Natural killer cell (primary cell): ENCODE data around the gene ANTXRL. TPM values are rescaled to one million over a fixed set of nuclear protein-coding genes. Genes with fewer than 3 reads are reported as not detected.

Source experiments
- ATAC-seq, 3 donors: fragments of 150-1000 bp in 2 of 3; fragments of 200-7000 bp in 1 of 3; cut with Tn5 transposase; 1 replicate in 1 of 3; 2 replicates in 2 of 3; pipeline ENCODE4 v1.10.0; 2021; ENCODE audit warnings: mild to moderate bottlenecking in 2 of 3, moderate library complexity in 2 of 3
- DNase-seq, 2 donors: peaks; one replicate each; pipeline versions ENCODE4 v3.0.0 to v3.0.0-alpha.2; 2013 to 2021; ENCODE audit warnings: mixed read lengths in 1 of 2
- H3K27ac ChIP-seq: one replicate; pipeline ENCODE4 v1.5.1; 2013; ENCODE audit warnings: mild to moderate bottlenecking, low read length
- H3K27me3 ChIP-seq: one replicate; pipeline ENCODE4 v1.6.1; 2013; ENCODE audit warnings: low read length; ENCODE audit not compliant: control insufficient read depth, insufficient read depth
- H3K36me3 ChIP-seq: one replicate; pipeline ENCODE4 v1.6.1; 2013; ENCODE audit warnings: low read length; ENCODE audit not compliant: control insufficient read depth, insufficient read depth
- H3K4me1 ChIP-seq: one replicate; pipeline ENCODE4 v1.6.1; 2013; ENCODE audit warnings: low read length; ENCODE audit not compliant: control insufficient read depth, insufficient read depth
- H3K4me3 ChIP-seq: one replicate; pipeline ENCODE4 v1.5.1; 2013; ENCODE audit warnings: low read length
- H3K9me3 ChIP-seq: one replicate; pipeline ENCODE4 v1.6.1; 2013; ENCODE audit warnings: low read length; ENCODE audit not compliant: control insufficient read depth, insufficient read depth
- H3K27ac Mint-ChIP-seq, 2 donors: one replicate each; pipeline ENCODE4 v1.8.0; 2022; ENCODE audit warnings: mild to moderate bottlenecking in 2 of 2, mixed read lengths in 2 of 2, moderate library complexity in 1 of 2
- H3K27me3 Mint-ChIP-seq, 2 donors: one replicate each; pipeline ENCODE4 v1.8.0; 2022; ENCODE audit warnings: low read depth in 2 of 2, mixed read lengths in 2 of 2
- H3K36me3 Mint-ChIP-seq: one replicate; pipeline ENCODE4 v1.8.0; 2022; ENCODE audit warnings: mixed read lengths
- H3K4me1 Mint-ChIP-seq, 2 donors: one replicate each; pipeline ENCODE4 v1.8.0; 2022; ENCODE audit warnings: mixed read lengths in 2 of 2
- H3K4me3 Mint-ChIP-seq: one replicate; pipeline ENCODE4 v1.8.0; 2022; ENCODE audit warnings: mild to moderate bottlenecking, moderate library complexity, mixed read lengths
- H3K9me3 Mint-ChIP-seq, 2 donors: one replicate each; pipeline ENCODE4 v1.8.0; 2022; ENCODE audit warnings: mixed read lengths in 2 of 2
- WGBS: methylation state at CpG from one replicate; pipeline ENCODE4 v1.1.7; 2013; ENCODE audit warnings: missing lambda C conversion rate; ENCODE audit not compliant: insufficient coverage; 5-methylcytosine and 5-hydroxymethylcytosine counted together
- intact Hi-C: fragments of 100-400 bp; cut with micrococcal nuclease; formaldehyde crosslinking; loops from one replicate; pipeline ENCODE4 v1.14.2; 2022
- total RNA-seq, 4 donors: library from RNA; stranded (reverse); fragments of 120-200 nt in 1 of 4; gene quantifications; one replicate each; pipeline versions ENCODE4 v1.2.3 to v1.2.4, GENCODE V29; 2013 to 2022
- TF ChIP-seq, protein P1 (sequence below): fragments of 200-600 bp; IDR thresholded peaks from one replicate; pipeline ENCODE4 v1.8.0; 2022; ENCODE audit warnings: antibody characterized with exemption

The ANTXRL gene
- total RNA-seq, 3 donors from 2014 or later (not counting 1 experiment from before 2014, with no cell fraction given): not detected

GRCh38 chr10:46318799-46319198 lies 32.0 kb downstream of the ANTXRL start:
- TF ChIP-seq, protein P1, sequence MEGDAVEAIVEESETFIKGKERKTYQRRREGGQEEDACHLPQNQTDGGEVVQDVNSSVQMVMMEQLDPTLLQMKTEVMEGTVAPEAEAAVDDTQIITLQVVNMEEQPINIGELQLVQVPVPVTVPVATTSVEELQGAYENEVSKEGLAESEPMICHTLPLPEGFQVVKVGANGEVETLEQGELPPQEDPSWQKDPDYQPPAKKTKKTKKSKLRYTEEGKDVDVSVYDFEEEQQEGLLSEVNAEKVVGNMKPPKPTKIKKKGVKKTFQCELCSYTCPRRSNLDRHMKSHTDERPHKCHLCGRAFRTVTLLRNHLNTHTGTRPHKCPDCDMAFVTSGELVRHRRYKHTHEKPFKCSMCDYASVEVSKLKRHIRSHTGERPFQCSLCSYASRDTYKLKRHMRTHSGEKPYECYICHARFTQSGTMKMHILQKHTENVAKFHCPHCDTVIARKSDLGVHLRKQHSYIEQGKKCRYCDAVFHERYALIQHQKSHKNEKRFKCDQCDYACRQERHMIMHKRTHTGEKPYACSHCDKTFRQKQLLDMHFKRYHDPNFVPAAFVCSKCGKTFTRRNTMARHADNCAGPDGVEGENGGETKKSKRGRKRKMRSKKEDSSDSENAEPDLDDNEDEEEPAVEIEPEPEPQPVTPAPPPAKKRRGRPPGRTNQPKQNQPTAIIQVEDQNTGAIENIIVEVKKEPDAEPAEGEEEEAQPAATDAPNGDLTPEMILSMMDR: no peak
- no peaks in the 10 kb centered on the region for H3K4me1 ChIP-seq
- no peaks in the 10 kb centered on the region for H3K9me3 ChIP-seq
- Mint-ChIP-seq H3K4me1 (no peaks in the 10 kb centered on the region), H3K27me3 (peaks cover 0 to 7% of the 10 kb centered on the region in 2 donors), H3K36me3 (no peaks in the 10 kb centered on the region), H3K27ac (no peak overlapping the region), H3K4me3 (no peak overlapping the region), H3K9me3 (no peaks in the 10 kb centered on the region)
- H3K27ac ChIP-seq: no peak overlapping the region
- intact Hi-C loops: no loop called here
- H3K4me3 ChIP-seq: no peak overlapping the region
- WGBS: 87% methylated on average over 4 of the region's 4 CpGs
- DNase-seq (no peak), ATAC-seq (no peak)
- no peaks in the 10 kb centered on the region for H3K36me3 ChIP-seq
- H3K27me3 ChIP-seq: no peaks in the 10 kb centered on the region

DNA sequence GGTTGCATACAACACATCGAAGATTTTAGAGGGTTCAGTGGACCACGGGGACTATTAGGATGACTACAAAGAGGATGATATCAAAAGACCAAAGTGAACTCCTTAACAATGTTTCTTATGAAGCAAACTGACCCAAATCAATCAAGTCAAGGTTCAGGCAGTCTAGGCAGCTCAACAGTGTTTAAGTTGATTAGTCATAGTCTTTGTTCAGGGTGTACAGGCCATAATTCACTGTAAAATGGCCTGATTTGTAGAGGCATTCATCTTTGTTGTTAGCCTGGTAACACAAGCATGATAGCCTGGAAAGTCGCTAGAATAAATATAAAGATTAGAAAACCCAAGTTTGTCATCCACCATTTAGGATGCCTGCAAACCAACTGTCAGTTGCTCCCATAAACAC lies 32.6 kb downstream of the ANTXRL start:
- Mint-ChIP-seq H3K4me1 (no peaks in the 10 kb centered on the region), H3K27ac (no peak overlapping the region), H3K4me3 (no peak overlapping the region), H3K9me3 (no peaks in the 10 kb centered on the region), H3K36me3 (no peaks in the 10 kb centered on the region), H3K27me3 (peaks cover 0 to 7% of the 10 kb centered on the region in 2 donors)
- H3K27me3 ChIP-seq: no peaks in the 10 kb centered on the region
- no peaks in the 10 kb centered on the region for H3K9me3 ChIP-seq
- intact Hi-C loops: no loop called here
- H3K4me3 ChIP-seq: no peak overlapping the region
- H3K36me3 ChIP-seq: no peaks in the 10 kb centered on the region
- no peak for DNase-seq
- no peak overlapping the region for H3K27ac ChIP-seq
- TF ChIP-seq, protein P1: no peak
- whole genome bisulfite sequencing: 72% methylated on average over 2 of the region's 3 CpGs
- no peak for ATAC-seq
- no peaks in the 10 kb centered on the region for H3K4me1 ChIP-seq

GRCh38 chr10:46321770-46322169 lies 35.0 kb downstream of the ANTXRL start:
- WGBS: 95% methylated on average over 4 of the region's 4 CpGs
- Mint-ChIP-seq H3K4me1 (peaks cover 0 to under 1% of the 10 kb centered on the region in 2 donors), H3K36me3 (no peaks in the 10 kb centered on the region), H3K9me3 (no peaks in the 10 kb centered on the region), H3K27me3 (peaks cover 4 to 10% of the 10 kb centered on the region in 2 donors), H3K27ac (no peak overlapping the region), H3K4me3 (no peak overlapping the region)
- Histone ChIP-seq H3K27ac (no peak overlapping the region), H3K9me3 (no peaks in the 10 kb centered on the region), H3K4me1 (no peaks in the 10 kb centered on the region), H3K27me3 (no peaks in the 10 kb centered on the region), H3K36me3 (no peaks in the 10 kb centered on the region), H3K4me3 (no peak overlapping the region)
- intact Hi-C loops: no loop called here
- TF ChIP-seq, protein P1: no peak
- ATAC-seq: no peak
- DNase-seq: no peak

- Histone ChIP-seq H3K4me1 (no peaks in the 10 kb centered on the region), H3K27ac (no peak overlapping the region), H3K36me3 (no peaks in the 10 kb centered on the region), H3K9me3 (no peaks in the 10 kb centered on the region), H3K27me3 (no peaks in the 10 kb centered on the region), H3K4me3 (no peak overlapping the region)
- H3K9me3 Mint-ChIP-seq: no peaks in the 10 kb centered on the region
- H3K4me3 Mint-ChIP-seq: no peak overlapping the region
- TF ChIP-seq, protein P1: no peak
- DNase-seq (no peak), ATAC-seq (no peak)
- H3K36me3 Mint-ChIP-seq: no peaks in the 10 kb centered on the region
- intact Hi-C loops: no loop called here
- H3K4me1 Mint-ChIP-seq: peaks cover 0 to 5% of the 10 kb centered on the region in 2 donors
- H3K27me3 Mint-ChIP-seq: peaks cover 11 to 15% of the 10 kb centered on the region in 2 donors
- WGBS: 93% methylated on average over 4 of the region's 4 CpGs
- H3K27ac Mint-ChIP-seq: no peak overlapping the region
Measured at GRCh38 chr10:46323176-46323575, 36.4 kb downstream of the ANTXRL start.
